Measurements from ENCODE around the gene HMGN3.

DNA sequence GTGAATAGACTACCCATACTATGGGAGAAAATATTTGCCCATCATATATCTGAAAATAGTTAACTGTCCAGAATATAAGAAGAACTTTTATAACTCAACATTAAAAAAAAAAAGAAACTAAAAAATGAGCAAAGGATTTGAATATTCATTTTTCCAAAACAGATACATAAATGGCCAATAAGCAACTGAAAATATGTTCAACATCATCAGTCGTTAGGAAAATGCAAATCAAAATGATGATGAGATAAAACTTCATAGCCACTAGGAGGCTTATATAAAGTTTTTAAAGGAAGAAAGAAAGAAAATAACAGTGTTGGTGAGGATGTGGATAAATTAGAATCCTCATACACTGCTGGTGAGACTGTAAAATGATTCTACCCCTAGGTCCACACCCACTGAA is 32.6 kb upstream of the HMGN3 start:
- TF ChIP-seq, protein P1, sequence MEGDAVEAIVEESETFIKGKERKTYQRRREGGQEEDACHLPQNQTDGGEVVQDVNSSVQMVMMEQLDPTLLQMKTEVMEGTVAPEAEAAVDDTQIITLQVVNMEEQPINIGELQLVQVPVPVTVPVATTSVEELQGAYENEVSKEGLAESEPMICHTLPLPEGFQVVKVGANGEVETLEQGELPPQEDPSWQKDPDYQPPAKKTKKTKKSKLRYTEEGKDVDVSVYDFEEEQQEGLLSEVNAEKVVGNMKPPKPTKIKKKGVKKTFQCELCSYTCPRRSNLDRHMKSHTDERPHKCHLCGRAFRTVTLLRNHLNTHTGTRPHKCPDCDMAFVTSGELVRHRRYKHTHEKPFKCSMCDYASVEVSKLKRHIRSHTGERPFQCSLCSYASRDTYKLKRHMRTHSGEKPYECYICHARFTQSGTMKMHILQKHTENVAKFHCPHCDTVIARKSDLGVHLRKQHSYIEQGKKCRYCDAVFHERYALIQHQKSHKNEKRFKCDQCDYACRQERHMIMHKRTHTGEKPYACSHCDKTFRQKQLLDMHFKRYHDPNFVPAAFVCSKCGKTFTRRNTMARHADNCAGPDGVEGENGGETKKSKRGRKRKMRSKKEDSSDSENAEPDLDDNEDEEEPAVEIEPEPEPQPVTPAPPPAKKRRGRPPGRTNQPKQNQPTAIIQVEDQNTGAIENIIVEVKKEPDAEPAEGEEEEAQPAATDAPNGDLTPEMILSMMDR (IDR thresholded peaks at IDR 0.05), result no peak
- TF ChIP-seq POLR2A (IDR thresholded peaks at IDR 0.05), result no peak
